H1 (cell line): ENCODE data around the gene GRIK4.

ENCODE experiments used
- CHD1 ChIP-seq: IDR thresholded peaks from 2 replicates; pipeline ENCODE4 v1.6.1; 2012; ENCODE audit warnings: low read depth, low read length, improper control_type of control experiment
- EP300 ChIP-seq, 2 experiments: IDR thresholded peaks; 1 replicate in 1 of 2; 2 replicates in 1 of 2; pipeline ENCODE4 v1.6.1; 2011 to 2012; ENCODE audit warnings: low read depth in 2 of 2, low read length in 2 of 2, mild to moderate bottlenecking in 2 of 2, borderline replicate concordance in 1 of 2, inconsistent platforms in 1 of 2, moderate library complexity in 1 of 2
- EZH2 ChIP-seq: fragments of 200-600 bp; sonication (generic); IDR thresholded peaks from 2 replicates; pipeline ENCODE4 v1.7.1; 2012; ENCODE audit warnings: low read depth, mild to moderate bottlenecking, moderate library complexity, low read length, inconsistent platforms; ENCODE audit not compliant: severe bottlenecking
- KDM1A ChIP-seq: fragments of 200-600, 300-600 bp; sonication (generic); IDR thresholded peaks from 2 replicates; pipeline ENCODE4 v1.7.1; 2016; ENCODE audit warnings: mild to moderate bottlenecking, low read length, borderline replicate concordance
- KDM4A ChIP-seq: IDR thresholded peaks from one replicate; pipeline ENCODE4 v1.7.1; 2012; ENCODE audit warnings: low read depth, mild to moderate bottlenecking, moderate library complexity, low read length, inconsistent platforms; ENCODE audit not compliant: severe bottlenecking
- POLR2A ChIP-seq, 2 experiments: IDR thresholded peaks; 1 replicate in 1 of 2; 2 replicates in 1 of 2; pipeline ENCODE4 v1.6.1; 2011; ENCODE audit warnings: low read depth in 2 of 2, low read length in 2 of 2, mild to moderate bottlenecking in 2 of 2; ENCODE audit errors: control extremely low read depth in 1 of 2
- SAP30 ChIP-seq: fragments of 300-600 bp; sonication (generic); IDR thresholded peaks from 2 replicates; pipeline ENCODE4 v1.7.1; 2012; ENCODE audit warnings: low read length, moderate library complexity, mild to moderate bottlenecking, inconsistent platforms; ENCODE audit not compliant: insufficient read depth, insufficient replicate concordance
- SRF ChIP-seq: IDR thresholded peaks from 2 replicates; pipeline ENCODE4 v1.6.1; 2011; ENCODE audit warnings: mild to moderate bottlenecking, low read depth, low read length, moderate library complexity
- TCF12 ChIP-seq: IDR thresholded peaks from 2 replicates; pipeline ENCODE4 v1.6.1; 2011; ENCODE audit warnings: low read depth, mild to moderate bottlenecking, low read length
- ZNF274 ChIP-seq: IDR thresholded peaks from 2 replicates; pipeline ENCODE4 v1.7.0; 2012; ENCODE audit warnings: low read length, borderline replicate concordance; ENCODE audit errors: extremely low read depth
- TF ChIP-seq, protein P1 (sequence below), 3 experiments: IDR thresholded peaks; 1 replicate in 2 of 3; 2 replicates in 1 of 3; pipeline versions ENCODE4 v1.5.1 to v1.6.1; 2011; ENCODE audit warnings: low read length in 3 of 3, mild to moderate bottlenecking in 3 of 3, inconsistent platforms in 2 of 3, low read depth in 1 of 3, moderate library complexity in 1 of 3; ENCODE audit not compliant: insufficient read depth in 1 of 3; ENCODE audit errors: control extremely low read depth in 1 of 3
- TF ChIP-seq, protein P2 (sequence below): IDR thresholded peaks from 2 replicates; pipeline ENCODE4 v1.6.1; 2012; ENCODE audit warnings: inconsistent platforms

DNA sequence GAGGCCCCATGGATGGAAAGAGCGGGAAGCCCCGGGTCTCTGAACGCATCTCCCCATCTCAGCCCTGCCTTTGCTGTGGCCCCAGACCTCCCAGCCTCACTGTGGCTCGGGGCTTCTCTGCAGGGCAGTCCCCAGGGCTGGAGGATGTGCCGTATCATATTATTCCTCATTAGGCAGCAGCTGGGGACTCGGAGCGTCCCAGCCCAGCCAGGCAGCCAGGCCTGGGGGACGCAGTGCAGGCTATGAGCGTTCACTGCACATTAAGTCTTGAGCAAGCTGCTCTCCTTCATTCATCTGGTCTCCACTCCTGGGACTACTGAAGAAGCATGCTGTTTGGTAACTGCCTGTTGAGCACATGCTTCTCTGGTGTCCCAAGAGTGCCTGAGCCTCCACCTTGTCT lies 285.6 kb downstream of the GRIK4 start:
- TF ChIP-seq, protein P1, sequence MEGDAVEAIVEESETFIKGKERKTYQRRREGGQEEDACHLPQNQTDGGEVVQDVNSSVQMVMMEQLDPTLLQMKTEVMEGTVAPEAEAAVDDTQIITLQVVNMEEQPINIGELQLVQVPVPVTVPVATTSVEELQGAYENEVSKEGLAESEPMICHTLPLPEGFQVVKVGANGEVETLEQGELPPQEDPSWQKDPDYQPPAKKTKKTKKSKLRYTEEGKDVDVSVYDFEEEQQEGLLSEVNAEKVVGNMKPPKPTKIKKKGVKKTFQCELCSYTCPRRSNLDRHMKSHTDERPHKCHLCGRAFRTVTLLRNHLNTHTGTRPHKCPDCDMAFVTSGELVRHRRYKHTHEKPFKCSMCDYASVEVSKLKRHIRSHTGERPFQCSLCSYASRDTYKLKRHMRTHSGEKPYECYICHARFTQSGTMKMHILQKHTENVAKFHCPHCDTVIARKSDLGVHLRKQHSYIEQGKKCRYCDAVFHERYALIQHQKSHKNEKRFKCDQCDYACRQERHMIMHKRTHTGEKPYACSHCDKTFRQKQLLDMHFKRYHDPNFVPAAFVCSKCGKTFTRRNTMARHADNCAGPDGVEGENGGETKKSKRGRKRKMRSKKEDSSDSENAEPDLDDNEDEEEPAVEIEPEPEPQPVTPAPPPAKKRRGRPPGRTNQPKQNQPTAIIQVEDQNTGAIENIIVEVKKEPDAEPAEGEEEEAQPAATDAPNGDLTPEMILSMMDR (IDR thresholded peaks at IDR 0.05; ENCODE audit: control extremely low read depth in 1 of 3, insufficient read depth in 1 of 3, low read depth in 1 of 3, low read length in 3 of 3), result no peak
- no peak for TF ChIP-seq SRF
- no peak for TF ChIP-seq CHD1
- no peak for TF ChIP-seq POLR2A (IDR thresholded peaks at IDR 0.05; ENCODE audit: control extremely low read depth in 1 of 2, low read depth in 2 of 2, low read length in 2 of 2)
- no peak for TF ChIP-seq ZNF274
- no peak for TF ChIP-seq EP300 (IDR thresholded peaks at IDR 0.05; ENCODE audit: borderline replicate concordance in 1 of 2, low read depth in 2 of 2, low read length in 2 of 2)
- no peak for TF ChIP-seq SAP30
- TF ChIP-seq, protein P2, sequence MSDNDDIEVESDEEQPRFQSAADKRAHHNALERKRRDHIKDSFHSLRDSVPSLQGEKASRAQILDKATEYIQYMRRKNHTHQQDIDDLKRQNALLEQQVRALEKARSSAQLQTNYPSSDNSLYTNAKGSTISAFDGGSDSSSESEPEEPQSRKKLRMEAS, result no peak
- TF ChIP-seq KDM4A, result no peak
- TF ChIP-seq TCF12, result no peak
- TF ChIP-seq KDM1A, result no peak
- TF ChIP-seq EZH2, result no peak
